Measurements from ENCODE around the gene HOOK2.

GRCh38 chr19:12766051-12766521 is 9.3 kb downstream of the HOOK2 start:
- TF ChIP-seq, protein P1, sequence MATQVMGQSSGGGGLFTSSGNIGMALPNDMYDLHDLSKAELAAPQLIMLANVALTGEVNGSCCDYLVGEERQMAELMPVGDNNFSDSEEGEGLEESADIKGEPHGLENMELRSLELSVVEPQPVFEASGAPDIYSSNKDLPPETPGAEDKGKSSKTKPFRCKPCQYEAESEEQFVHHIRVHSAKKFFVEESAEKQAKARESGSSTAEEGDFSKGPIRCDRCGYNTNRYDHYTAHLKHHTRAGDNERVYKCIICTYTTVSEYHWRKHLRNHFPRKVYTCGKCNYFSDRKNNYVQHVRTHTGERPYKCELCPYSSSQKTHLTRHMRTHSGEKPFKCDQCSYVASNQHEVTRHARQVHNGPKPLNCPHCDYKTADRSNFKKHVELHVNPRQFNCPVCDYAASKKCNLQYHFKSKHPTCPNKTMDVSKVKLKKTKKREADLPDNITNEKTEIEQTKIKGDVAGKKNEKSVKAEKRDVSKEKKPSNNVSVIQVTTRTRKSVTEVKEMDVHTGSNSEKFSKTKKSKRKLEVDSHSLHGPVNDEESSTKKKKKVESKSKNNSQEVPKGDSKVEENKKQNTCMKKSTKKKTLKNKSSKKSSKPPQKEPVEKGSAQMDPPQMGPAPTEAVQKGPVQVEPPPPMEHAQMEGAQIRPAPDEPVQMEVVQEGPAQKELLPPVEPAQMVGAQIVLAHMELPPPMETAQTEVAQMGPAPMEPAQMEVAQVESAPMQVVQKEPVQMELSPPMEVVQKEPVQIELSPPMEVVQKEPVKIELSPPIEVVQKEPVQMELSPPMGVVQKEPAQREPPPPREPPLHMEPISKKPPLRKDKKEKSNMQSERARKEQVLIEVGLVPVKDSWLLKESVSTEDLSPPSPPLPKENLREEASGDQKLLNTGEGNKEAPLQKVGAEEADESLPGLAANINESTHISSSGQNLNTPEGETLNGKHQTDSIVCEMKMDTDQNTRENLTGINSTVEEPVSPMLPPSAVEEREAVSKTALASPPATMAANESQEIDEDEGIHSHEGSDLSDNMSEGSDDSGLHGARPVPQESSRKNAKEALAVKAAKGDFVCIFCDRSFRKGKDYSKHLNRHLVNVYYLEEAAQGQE (IDR thresholded peaks at IDR 0.05; ENCODE audit: borderline replicate concordance): no peak
- TF ChIP-seq CTCF (IDR thresholded peaks at IDR 0.05; ENCODE audit: poor library complexity, severe bottlenecking): no peak
- TF ChIP-seq RAD21 (conservative IDR thresholded peaks at IDR 0.05): no peak
- no peak for TF ChIP-seq EP300 (conservative IDR thresholded peaks at IDR 0.05; ENCODE audit: poor library complexity, severe bottlenecking)
- TF ChIP-seq POLR2AphosphoS5 (IDR thresholded peaks at IDR 0.05): no peak
- no peak for TF ChIP-seq SMC3 (conservative IDR thresholded peaks at IDR 0.05; ENCODE audit: poor library complexity)

Measured in neural cell (in vitro differentiated cells).